Measurements from ENCODE around the gene GDF11.

GDF11 gene

DNA sequence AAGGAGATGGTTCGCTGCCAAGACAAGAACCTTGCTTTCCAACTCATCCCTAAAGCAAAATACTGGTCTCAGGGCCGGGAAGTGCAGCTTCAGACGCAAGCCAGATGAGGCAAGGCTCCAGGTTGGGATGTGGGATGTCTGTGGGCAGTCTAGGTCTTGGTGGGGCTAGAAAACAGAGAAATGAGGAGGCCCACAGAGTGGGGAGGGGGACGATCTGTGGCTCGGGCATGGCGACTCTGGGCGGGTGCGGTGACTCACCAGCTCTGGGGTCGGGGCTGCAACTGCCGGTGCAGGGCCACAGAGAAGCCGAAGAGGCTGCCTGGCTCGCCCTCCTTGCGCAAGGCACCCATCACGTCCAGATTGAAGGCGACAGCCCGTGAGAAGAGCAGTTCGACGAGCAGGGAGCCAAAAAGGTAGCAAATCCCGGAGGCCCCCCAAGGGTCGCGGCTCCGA lies 35.7 kb upstream of the GDF11 start:
- no peak for DNase-seq (ENCODE audit: low read depth)

- DNase-seq (ENCODE audit: low read depth) = peak; percentile 47
Observed at GRCh38 chr12:55707841-55708694, 34.9 kb upstream of the GDF11 start, which contains the start of gene ITGA7. ITGA7 (minus strand) TSS chr12:55707904; CDS start chr12:55707682, 222 bp downstream.

DNA sequence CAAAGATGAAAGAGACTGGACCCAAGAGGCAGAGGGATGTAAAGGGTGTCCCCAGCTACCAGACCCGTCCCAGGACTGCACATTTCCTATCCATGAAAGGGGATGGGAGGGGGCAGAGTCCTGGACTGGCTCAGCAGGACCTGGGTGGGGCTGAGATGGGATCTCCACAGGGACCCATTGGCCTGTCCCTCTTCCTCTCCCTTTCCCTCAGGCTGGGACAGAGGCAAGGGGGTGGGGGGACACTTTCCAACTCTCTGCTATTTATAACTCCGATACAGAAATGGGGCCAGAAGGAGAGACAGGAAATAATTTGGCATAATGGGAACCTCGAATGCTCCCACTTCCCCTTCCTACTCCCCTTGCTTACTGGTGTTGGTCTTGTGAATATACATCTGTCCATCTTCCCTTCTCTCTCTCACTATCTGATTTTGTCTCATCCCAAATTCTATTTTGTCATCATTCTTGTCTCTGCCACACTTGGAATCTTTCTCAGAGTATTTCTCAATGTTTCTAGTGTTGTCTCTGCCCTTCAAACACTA lies 34.2 kb upstream of the GDF11 start:
- no peak for DNase-seq (ENCODE audit: low read depth)

DNA sequence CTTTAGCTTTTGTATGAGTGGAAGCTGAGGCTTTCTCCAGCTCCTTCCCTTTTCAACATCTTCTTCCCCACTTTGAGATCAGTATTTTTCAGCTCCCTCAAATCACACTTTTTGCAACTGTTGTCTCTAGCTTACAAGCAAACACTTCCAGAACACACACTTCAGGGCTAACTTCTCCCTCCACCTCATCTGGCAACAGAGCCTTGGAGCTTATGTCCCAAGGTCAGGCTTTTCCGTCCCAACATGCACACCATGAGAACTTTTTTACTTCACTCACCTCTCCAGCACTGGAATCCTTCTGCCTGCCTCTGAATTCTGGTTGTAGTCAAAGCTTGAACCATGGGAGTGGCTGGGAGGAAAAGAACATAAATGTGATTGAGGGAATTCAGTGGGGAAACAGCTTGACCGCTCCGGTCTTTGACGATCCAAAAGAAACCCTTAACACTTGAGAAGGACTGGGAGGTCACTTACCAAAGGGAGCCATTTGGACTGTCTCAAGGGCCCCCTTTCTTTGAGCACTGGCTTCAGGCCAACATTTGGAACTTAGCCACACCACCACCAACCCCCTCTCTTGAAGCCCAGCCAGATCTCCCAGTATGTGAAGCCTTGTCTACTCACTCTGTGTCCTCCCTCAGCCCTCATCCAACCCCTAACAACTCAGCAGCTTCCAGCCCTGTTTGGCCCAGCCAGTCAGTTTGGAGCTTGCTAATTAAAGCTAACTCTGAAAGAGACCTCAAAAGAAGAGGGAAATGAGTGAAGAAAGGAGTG lies 31.0 kb upstream of the GDF11 start:
- DNase-seq (ENCODE audit: low read depth) = no peak

DNA sequence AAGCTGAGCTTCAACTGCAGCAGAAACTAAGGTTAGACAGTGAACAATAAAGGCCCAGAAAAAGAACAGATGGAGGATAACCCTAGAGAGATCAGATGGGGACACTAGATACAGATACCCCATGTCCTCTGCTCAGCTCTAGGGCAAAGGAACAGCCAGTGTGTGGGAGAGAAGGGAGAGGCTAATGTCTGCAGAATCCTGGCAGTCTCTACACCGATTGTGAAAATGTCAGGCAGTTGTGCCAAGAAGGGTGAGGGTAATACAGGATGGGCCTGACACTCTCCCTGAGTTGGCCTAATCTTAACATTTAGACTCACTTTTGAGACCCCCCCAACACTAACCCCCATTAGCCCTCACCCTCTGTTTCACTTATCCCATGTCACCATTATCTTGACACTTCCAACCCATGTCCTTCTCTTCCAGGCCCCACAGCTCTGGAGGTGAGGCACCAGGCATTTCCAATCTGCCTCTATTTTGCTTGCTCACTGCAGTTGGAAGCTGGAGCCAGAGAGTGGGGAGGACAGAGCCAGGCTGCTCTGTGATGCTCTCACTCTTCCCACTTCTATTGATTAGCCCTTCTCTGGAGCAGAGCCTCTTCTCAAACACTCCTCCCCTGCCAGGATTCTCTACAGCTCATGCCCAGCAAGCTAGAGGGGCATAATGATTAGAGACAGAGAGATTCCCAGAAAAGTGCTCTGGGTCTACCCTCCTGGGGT lies 30.1 kb upstream of the GDF11 start:
- DNase-seq (ENCODE audit: low read depth) = no peak

DNA sequence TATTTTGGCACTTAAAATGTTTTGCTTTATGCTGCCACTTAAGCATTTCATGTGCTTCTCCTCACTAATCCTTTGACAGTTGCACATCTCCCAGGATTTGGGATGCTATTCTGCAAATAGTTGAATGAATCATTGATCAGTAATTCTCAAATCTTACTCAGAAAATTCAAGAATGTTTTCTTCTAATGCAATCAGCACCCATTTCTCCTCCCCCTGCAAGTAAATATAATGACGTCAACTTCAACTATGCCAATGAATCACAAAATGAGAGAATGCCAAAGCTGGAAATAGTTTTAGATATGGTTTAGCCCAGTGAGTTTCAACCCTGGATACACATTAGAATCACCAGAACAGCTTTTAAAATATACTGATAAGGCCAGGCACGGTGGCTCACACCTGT lies 29.2 kb upstream of the GDF11 start:
- no peak for DNase-seq (ENCODE audit: low read depth)

GRCh38 chr12:55715169-55715764 lies 27.7 kb upstream of the GDF11 start:
- DNase-seq (ENCODE audit: low read depth) = no peak

- DNase-seq (ENCODE audit: low read depth) = peak; percentile 91
Observed at GRCh38 chr12:55715833-55716581, 26.9 kb upstream of the GDF11 start, which contains the start of gene BLOC1S1. BLOC1S1 (plus strand) TSS chr12:55716046; CDS start chr12:55716052, 6 bp downstream.

DNA sequence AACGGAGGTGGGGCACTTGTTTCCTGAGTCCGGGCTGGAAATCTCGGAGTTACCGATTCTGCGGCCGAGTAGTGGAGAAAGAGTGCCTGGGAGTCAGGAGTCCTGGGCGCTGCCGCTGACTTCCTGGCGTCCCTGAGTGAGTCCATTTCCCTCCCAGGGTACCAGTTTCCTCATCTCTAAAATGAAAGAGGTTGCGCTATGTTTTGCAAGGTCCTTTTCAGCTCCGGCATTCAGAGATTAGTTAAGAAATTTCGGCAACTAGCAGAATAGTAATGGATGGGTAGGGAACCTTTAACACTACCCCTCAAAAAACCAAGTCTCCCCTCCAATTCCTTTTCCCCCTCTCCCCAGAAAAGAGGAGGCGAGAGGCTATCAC lies 26.4 kb upstream of the GDF11 start:
- DNase-seq (ENCODE audit: low read depth) = no peak

DNA sequence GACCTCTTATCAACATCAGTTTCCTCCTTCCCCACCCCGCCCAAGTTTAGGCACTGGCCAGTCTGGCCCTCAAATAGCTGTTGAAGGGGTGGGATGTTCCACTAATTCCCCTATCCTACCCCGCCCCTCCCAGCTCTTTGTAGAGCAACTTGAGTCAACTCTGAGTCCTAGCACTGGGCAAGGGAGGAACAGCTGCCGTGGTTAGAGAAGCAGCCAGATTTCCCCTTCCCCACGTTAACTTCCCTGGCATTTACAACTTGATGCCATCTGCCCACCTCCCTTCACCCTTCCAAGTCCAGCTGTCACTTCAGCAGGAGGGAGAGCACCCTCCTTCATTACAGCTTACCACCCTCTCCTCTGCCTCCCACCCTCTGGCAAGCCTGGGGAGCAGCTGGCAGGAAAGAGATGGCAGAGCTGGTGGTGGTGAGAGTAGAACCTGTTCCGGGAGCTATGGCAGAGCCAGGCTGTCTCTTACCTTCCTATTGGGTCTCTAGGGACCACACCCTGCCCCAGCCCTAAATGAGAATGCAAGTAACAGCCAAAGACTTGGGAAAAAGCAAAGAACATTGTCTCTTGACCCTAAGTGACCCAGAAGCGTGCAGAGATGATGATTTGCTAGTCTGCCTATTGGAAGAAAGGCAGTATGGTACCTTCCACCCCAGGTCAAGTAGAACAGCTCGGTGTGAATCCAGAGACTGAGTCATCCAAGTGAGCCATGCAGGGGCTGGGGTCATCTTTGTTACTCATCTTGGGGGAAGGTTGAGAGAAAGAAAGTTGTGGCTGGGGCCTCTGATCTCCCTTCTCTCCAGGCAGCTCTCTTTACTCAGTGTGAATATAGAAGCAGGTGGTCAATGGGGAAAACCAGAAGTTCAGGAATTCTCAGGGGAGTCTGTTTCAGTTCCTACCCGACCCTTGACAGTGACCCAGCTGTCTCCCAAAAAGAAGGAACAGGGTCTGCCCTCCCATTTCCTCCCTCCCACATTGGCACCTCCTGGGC lies 25.6 kb upstream of the GDF11 start:
- no peak for DNase-seq (ENCODE audit: low read depth)

- no peak for DNase-seq (ENCODE audit: low read depth)
Observed at GRCh38 chr12:55718015-55718414, 24.9 kb upstream of the GDF11 start.

DNA sequence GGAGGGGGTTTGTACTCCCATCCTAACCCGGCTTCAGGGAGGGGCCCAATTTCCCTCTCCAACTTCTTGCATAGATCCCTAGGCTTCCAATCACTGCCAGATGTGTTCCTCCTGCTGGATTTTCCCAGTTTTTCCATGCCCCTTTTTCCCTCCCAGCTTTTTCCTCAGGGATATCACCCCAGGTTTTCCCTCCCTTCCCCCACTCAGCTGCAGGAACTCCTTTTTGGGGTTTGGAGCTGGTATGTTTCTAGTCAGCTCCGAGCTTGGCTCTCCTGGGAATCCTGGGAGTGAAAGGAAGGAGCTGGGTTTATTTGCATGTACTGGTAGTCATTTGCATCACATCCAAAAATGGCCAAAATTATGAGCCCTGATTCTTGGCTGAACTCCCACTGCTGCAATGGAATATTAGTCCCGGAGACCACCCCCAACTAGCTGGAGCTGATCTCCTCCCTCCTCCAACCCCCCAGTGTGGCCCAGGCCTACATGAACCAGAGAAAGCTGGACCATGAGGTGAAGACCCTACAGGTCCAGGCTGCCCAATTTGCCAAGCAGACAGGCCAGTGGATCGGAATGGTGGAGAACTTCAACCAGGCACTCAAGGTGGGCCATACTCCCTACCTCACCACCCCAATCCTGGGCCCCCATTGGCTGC lies 24.2 kb upstream of the GDF11 start:
- no peak for DNase-seq (ENCODE audit: low read depth)

DNA sequence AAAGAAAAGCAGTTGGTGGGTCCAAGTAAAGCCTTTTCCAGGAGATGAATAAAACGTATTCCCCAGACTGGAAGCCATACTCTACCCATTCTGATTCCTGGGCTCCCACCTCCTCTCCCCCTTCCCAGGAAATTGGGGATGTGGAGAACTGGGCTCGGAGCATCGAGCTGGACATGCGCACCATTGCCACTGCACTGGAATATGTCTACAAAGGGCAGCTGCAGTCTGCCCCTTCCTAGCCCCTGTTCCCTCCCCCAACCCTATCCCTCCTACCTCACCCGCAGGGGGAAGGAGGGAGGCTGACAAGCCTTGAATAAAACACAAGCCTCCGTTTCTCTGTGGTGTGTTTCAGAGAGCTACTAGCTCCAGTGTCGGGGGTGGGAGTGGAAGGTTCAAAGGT lies 23.6 kb upstream of the GDF11 start:
- DNase-seq (ENCODE audit: low read depth) = no peak

- DNase-seq (ENCODE audit: low read depth) = no peak
Observed at GRCh38 chr12:55720071-55720564, 22.8 kb upstream of the GDF11 start, which contains the start of gene RDH5. RDH5 (plus strand) TSS chr12:55720393; CDS start chr12:55721185, 792 bp downstream.

- DNase-seq (ENCODE audit: low read depth) = no peak
Observed at GRCh38 chr12:55720894-55721444, 22.0 kb upstream of the GDF11 start.

DNA sequence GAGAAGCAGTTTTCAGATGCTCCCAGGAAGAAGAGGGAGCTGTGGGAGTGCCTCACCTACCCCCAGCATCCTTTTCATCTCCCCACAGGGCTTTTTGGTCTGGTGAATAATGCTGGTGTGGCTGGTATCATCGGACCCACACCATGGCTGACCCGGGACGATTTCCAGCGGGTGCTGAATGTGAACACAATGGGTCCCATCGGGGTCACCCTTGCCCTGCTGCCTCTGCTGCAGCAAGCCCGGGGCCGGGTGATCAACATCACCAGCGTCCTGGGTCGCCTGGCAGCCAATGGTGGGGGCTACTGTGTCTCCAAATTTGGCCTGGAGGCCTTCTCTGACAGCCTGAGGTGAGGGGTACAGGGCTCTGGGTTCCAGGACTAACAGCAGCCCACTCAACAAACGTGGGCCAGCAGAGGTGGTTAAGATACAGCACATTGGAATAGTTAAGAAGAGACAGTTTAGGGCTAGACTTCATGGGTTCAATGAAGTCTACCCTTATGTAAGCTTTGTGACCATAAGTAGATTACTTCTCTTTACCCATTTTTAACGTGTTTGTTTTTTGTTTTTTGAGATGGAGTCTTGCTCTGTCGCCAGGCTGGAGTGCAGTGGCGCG lies 21.2 kb upstream of the GDF11 start:
- DNase-seq (ENCODE audit: low read depth) = no peak

- no peak for DNase-seq (ENCODE audit: low read depth)
Observed at GRCh38 chr12:55722948-55723347, 20.0 kb upstream of the GDF11 start.

Data from T follicular helper cell (primary cell).